ENCODE data around the gene INPPL1.
"Not testable (repeated sequence)": the region's sequence is repeated elsewhere in the genome, so short reads cannot be mapped to it uniquely, and the experiment has no call there.

The INPPL1 gene

DNA sequence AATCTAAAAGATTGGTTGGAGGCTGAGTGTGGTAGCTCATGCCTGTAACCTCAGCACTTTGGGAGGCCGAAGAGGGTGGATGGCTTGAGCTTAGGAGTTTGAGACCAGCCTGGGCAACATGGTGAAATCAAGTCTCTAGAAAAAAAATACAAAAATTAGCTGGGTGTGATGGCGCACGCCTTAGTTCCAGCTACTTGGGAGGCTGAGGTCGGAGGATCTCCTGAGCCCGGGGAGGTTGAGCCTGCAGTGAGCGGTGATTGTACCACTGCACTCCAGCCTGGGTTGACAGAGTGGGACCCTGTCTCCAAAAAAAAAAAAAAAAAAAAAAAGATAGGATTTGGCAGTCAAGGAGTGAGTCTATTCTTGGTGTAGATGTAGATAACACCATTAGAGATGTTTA, 22.0 kb upstream of the INPPL1 start:
- no peak overlapping the region for H3K4me3 ChIP-seq (ENCODE audit: control insufficient read depth, low read depth, low read length)
- DNase-seq (ENCODE audit: low read depth) = no peak
- TF ChIP-seq, protein P1, sequence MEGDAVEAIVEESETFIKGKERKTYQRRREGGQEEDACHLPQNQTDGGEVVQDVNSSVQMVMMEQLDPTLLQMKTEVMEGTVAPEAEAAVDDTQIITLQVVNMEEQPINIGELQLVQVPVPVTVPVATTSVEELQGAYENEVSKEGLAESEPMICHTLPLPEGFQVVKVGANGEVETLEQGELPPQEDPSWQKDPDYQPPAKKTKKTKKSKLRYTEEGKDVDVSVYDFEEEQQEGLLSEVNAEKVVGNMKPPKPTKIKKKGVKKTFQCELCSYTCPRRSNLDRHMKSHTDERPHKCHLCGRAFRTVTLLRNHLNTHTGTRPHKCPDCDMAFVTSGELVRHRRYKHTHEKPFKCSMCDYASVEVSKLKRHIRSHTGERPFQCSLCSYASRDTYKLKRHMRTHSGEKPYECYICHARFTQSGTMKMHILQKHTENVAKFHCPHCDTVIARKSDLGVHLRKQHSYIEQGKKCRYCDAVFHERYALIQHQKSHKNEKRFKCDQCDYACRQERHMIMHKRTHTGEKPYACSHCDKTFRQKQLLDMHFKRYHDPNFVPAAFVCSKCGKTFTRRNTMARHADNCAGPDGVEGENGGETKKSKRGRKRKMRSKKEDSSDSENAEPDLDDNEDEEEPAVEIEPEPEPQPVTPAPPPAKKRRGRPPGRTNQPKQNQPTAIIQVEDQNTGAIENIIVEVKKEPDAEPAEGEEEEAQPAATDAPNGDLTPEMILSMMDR (IDR thresholded peaks at IDR 0.05; ENCODE audit: control insufficient read depth, insufficient read depth, low read depth, low read length, missing control alignments) = no peak

DNA sequence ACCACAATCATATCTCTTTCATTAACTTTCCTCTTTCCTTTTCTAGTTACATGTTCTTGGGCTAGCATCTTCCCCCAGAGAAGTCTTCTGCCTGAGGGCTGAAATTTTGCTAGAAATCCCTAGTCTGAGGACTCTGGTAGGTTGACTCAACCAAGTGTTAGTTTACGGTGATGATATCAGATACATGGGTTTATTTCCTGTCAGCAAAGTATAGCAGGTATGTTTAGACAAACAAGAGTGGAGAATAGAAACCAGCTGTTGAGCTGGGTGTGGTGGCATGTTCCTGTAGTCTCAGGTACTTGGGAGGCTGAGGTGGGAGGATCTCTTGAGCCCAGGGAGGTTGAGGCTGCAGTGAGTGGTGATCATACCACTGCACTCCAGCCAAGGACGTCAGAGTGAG, 21.4 kb upstream of the INPPL1 start:
- TF ChIP-seq, protein P1 (IDR thresholded peaks at IDR 0.05; ENCODE audit: control insufficient read depth, insufficient read depth, low read depth, low read length, missing control alignments) = no peak
- no peak for DNase-seq (ENCODE audit: low read depth)
- H3K4me3 ChIP-seq (ENCODE audit: control insufficient read depth, low read depth, low read length) = no peak overlapping the region

DNA sequence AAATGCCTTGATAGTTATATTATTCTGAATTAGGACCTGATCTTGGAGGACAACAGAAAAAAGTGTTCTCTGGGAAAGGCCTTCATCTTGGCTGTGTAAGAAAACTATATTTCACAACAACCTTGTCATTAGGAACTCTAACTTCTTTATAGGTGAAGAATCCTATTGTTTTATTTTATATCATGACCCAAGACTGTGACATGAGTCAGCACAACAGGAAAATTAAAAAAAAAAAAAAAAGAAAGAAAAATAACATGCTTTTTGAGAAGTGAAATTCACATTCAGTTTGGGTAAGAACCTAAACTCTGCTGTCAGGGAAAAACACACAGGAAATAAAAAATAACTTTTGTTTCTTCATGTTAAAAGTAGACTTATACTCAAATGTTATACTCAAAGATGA, 19.7 kb upstream of the INPPL1 start:
- no peak overlapping the region for H3K4me3 ChIP-seq (ENCODE audit: control insufficient read depth, low read depth, low read length)
- TF ChIP-seq, protein P1 (IDR thresholded peaks at IDR 0.05; ENCODE audit: control insufficient read depth, insufficient read depth, low read depth, low read length, missing control alignments) = no peak
- no peak for DNase-seq (ENCODE audit: low read depth)

DNA sequence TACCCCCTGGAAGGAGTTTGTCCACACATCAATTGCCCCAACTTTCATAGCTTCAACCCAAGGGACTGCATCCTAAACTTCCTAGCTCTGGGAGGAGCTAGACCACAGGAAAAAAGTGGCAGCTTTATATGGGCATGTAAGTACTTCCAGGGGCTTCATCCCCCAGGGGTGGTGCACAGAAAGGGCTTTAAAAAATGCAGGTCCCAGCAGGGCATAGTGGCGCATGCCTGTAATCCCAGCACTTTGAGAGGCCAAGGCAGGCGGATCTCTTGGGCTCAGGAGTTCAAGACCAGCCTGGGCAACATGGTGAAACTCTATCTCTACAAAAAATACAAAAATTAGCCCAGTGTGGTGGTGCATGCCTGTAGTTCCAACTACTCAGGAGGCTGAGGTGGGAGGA, 17.8 kb upstream of the INPPL1 start:
- DNase-seq (ENCODE audit: low read depth) = not testable (repeated sequence)

DNA sequence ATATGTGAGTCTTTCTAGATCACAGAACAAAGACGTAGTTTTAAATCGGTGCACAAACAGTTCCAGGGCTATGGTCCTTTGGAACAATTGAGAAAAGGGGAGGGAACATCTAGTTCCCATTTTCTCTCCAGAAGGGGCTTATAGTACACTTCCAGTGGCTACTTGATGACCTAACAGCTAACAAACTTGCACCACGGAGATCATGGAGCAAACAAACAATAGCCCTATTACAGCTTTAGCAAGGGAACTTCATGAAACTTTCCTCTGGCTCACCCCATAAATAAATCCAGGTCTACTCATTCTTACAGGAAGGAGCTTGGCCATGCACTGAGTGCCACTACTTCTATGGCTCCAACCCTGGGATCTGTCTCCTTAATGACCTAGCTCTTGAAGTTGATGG, 16.3 kb upstream of the INPPL1 start:
- DNase-seq (ENCODE audit: low read depth) = no peak
- no peak overlapping the region for H3K4me3 ChIP-seq (ENCODE audit: control insufficient read depth, low read depth, low read length)
- TF ChIP-seq, protein P1 (IDR thresholded peaks at IDR 0.05; ENCODE audit: control insufficient read depth, insufficient read depth, low read depth, low read length, missing control alignments) = no peak

More for the DNA sequence above, 17.8 kb upstream of the INPPL1 start:
- H3K4me3 ChIP-seq (ENCODE audit: control insufficient read depth, low read depth, low read length) = not testable (repeated sequence)

DNA sequence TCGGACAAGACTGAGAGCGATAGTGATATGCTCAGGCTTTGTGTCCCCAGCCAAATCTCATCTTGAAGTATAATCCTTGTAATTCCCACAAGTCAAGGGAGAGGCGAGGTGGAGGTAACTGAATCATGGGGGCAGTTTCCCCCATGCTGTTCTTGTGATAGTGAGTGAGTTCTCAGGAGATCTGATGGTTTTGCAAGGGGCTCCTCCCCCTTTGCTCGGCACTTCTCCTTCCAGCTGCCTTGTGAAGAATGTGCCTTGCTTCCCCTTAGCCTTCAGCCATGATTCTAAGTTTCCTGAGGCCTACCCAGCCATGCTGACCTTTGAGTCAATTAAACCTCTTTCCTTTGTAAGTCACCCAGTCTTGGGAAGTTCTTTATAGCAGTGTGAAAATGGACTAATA, 15.5 kb upstream of the INPPL1 start:
- no peak overlapping the region for H3K4me3 ChIP-seq (ENCODE audit: control insufficient read depth, low read depth, low read length)
- no peak for DNase-seq (ENCODE audit: low read depth)
- TF ChIP-seq, protein P1 (IDR thresholded peaks at IDR 0.05; ENCODE audit: control insufficient read depth, insufficient read depth, low read depth, low read length, missing control alignments) = no peak

DNA sequence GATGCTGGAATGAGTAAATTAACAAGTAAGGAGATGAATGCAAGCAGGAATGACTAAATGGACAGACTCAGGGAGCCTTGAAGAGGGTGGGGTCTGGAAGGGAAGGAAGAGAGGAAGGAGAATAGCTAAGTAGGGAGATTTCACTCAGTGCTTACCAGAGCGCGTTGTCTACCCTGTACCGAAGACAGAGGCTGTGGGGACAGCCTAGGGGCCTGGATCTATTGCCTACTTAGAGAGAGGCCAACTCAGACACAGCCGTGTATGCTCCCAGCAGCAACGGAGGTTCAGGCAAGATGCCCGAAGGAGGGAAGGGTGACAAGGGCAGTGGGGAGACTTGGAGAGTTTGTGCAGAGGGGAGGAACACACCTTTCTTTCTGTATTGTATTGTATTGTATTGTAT, 7.9 kb upstream of the INPPL1 start, which contains the start of gene FOLR2:
TSS of gene FOLR2 (plus strand) at position 157 of the 400 bp plus-strand sequence. CDS start 1,791 bp downstream, outside the sequence.
- DNase-seq (ENCODE audit: low read depth) = no peak
- no peak within 1 kb of the TSS for H3K4me3 ChIP-seq (ENCODE audit: control insufficient read depth, low read depth, low read length)
- TF ChIP-seq, protein P1 (IDR thresholded peaks at IDR 0.05; ENCODE audit: control insufficient read depth, insufficient read depth, low read depth, low read length, missing control alignments) = no peak
